SK-N-MC (cell line): Measurements from ENCODE around the gene TRAPPC4.
"Not testable (repeated sequence)": the region's sequence is repeated elsewhere in the genome, so short reads cannot be mapped to it uniquely, and the experiment has no call there.

ENCODE experiments used
- DNase-seq: peaks from one replicate; pipeline ENCODE4 v3.0.0-alpha.2; 2011; ENCODE audit warnings: low read depth, low spot score
- H3K27ac ChIP-seq: fragments of 200-600 bp; sonication (generic); 2 replicates; pipeline ENCODE4 v1.5.1; 2016; ENCODE audit warnings: mixed run types
- H3K36me3 ChIP-seq: fragments of 200-600 bp; sonication (generic); 2 replicates; pipeline ENCODE4 v1.6.1; 2017; ENCODE audit warnings: antibody characterized with exemption, low read length, mixed read lengths; ENCODE audit not compliant: insufficient read depth
- H3K4me3 ChIP-seq: fragments of 200-600 bp; sonication (generic); 2 replicates; pipeline ENCODE4 v1.5.1; 2016
- H3K9ac ChIP-seq: fragments of 200-600 bp; sonication (generic); 2 replicates; pipeline ENCODE4 v1.8.0; 2017; ENCODE audit warnings: mixed run types, mixed read lengths; ENCODE audit not compliant: insufficient read length
- H3K9me3 ChIP-seq: fragments of 200-600 bp; sonication (generic); 2 replicates; pipeline ENCODE4 v1.6.1; 2017; ENCODE audit warnings: low read depth, mild to moderate bottlenecking, antibody characterized with exemption, low read length, moderate library complexity, mixed read lengths
- EZH2 ChIP-seq: fragments of 200-600 bp; sonication (generic); IDR thresholded peaks from one replicate; pipeline ENCODE4 v1.6.1; 2017; ENCODE audit warnings: antibody characterized with exemption
- FOXP2 ChIP-seq: optimal IDR thresholded peaks from 2 replicates; pipeline ENCODE3; 2011; ENCODE audit warnings: mild to moderate bottlenecking, moderate library complexity; ENCODE audit not compliant: insufficient read depth; ENCODE audit errors: extremely low read length, control extremely low read depth
- POLR2AphosphoS5 ChIP-seq: IDR thresholded peaks from 2 replicates; pipeline ENCODE4 v1.6.1; 2012; ENCODE audit warnings: mild to moderate bottlenecking, low read depth, low read length, borderline replicate concordance

The TRAPPC4 gene

DNA sequence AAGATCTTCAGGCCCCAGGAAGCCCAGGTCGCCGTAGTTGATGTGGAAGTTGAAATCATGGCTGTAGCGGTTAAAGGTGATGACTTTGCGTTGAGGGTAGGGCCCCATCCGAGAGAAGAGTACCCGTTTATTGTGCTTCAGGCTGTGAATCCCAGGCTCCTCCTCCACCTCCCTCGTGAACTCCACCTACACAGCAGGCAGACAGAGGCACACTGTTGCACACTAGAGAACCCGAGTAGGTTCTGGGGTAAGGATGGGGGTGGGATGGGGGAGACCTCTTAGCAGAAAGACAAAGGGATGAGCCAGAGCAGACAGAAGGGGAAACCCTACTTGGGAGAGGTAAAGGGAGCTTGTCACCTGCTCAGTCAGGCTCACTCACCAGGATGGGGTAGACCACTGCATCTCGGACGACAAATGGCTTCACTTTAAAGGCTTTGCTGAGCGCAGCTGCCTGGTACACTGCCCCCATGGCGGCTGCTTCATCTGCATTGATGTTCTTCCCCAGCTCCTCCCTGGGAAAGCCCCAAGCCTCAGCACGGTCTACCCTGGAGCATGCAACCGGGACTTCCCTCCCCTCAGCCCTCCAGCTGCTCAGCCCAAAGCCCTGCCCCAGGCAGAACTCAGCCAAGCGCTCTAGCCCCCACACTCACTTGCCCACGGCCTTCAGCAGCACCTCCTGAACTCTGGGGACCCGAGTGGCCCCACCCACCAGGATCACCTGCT lies 33.0 kb downstream of the TRAPPC4 start:
- no peak for TF ChIP-seq EZH2
- Histone ChIP-seq H3K9ac (no peak overlapping the region), H3K36me3 (peaks cover 76% of the 10 kb centered on the region), H3K27ac (no peak overlapping the region), H3K4me3 (no peak overlapping the region), H3K9me3 (no peaks in the 10 kb centered on the region)
- no peak for DNase-seq

DNA sequence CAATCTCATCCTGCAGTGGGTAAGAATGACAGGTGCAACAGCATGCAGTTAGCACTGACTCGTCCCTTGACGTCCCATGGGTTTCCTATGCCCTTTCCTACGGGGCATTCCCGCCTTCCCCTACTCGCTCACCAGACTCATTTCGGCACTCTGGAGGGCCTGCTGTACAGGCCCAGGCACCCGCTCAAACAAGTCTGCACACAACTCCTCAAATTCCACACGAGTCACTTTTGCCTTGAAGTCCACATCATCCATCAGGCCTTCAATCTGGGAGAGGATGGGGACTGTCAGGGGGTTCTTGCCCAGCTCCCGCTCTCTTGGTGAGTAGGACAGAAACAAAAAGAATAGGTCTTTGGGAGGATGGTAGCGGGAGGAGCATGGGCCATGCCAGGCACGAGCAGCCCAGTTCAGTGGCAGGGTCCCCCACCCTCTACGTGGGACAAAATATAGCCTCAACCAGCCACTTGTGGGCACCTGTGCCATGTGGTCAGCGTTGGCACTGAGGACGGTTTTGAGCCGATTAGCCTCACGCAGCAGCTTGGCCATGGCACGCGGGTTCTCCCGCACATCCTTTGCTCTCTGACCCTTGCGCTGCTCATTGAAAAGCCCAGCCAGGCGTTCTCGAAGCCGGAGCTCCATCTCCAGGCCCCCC lies 33.7 kb downstream of the TRAPPC4 start:
- no peak overlapping the region for H3K27ac ChIP-seq
- DNase-seq: no peak
- no peak overlapping the region for H3K4me3 ChIP-seq
- no peaks in the 10 kb centered on the region for H3K9me3 ChIP-seq
- TF ChIP-seq FOXP2: no peak
- no peak for TF ChIP-seq POLR2AphosphoS5
- H3K9ac ChIP-seq: no peak overlapping the region
- H3K36me3 ChIP-seq: peaks cover 72% of the 10 kb centered on the region

DNA sequence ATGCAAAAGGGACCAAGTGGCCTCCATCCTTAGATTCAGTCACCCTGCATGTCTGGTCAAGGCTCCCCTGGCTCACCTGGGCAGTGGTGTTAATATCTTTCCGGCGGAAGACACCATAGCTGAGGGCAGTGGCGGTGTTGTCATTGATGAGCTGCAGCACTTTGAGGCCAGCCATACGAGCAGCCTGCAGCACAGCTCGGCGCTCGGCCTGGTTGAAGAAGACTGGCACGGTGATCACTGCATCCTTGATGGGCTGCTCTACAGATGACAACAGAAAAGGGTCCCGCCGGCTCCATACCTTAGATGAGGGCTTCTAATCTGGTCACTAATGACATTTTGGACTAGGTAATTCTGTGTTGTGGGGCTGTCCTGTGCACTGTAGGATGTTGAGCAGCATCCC lies 35.9 kb downstream of the TRAPPC4 start:
- H3K36me3 ChIP-seq: peaks cover 51% of the 10 kb centered on the region
- no peak overlapping the region for H3K4me3 ChIP-seq
- no peak for TF ChIP-seq POLR2AphosphoS5
- TF ChIP-seq FOXP2: no peak
- TF ChIP-seq EZH2: no peak

DNA sequence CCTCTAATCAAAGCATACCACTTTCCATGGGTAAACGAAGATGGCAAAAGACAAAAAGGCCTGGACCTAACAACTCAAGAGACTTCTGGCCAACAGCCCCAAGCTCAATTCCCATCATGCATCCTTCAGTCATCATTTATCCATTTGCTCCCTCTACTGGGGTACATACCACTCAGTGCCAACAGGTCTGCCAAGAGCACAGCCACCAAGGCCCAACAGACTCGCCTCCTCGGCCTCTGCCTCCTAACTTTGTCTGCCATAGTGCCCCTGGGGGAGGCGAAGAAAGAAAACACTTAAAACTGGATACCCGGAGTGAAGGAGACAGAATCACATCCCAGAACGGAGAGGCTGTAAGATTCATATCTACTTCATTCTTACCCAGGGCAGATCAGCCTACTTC lies 37.3 kb downstream of the TRAPPC4 start:
- DNase-seq: no peak
- no peak for TF ChIP-seq FOXP2
- Histone ChIP-seq H3K9me3 (no peaks in the 10 kb centered on the region), H3K27ac (no peak overlapping the region), H3K4me3 (peak overlapping the region; percentile 95), H3K36me3 (peaks cover 43% of the 10 kb centered on the region), H3K9ac (peak overlapping the region; percentile 91)

More for the DNA sequence above, 35.9 kb downstream of the TRAPPC4 start:
- no peak overlapping the region for H3K9ac ChIP-seq
- no peak for DNase-seq
- H3K9me3 ChIP-seq: no peaks in the 10 kb centered on the region
- no peak overlapping the region for H3K27ac ChIP-seq

DNA sequence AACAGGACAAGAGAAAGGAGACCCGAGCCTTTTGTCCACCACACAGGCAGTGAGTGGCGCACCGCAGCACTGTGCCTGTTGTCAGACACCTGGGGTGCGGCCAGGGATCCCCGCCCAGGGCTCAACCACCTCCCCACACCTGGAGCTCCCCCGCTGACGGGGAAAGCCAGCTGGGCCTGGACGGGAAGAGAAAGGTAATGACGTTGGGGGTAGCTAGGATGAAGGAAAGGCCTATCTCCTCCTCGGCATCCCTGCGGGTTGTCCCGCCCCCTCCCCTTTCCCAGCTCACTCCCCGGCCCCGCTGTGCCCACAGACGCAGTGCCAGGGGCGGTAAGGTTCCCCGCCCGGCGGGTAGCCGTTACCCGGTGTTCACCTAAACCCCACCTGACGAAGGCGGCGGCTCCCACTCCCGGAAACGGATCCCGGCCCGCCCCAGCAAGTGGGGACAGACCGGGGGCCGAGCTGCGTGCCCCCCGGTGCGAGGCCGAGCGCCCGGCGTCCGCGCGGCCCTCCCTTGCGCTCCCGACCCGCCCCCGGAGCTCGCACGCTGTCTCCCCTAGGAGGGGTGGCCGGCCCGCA lies 37.9 kb downstream of the TRAPPC4 start:
- no peak for DNase-seq
- no peaks in the 10 kb centered on the region for H3K9me3 ChIP-seq
- H3K36me3 ChIP-seq: peaks cover 37% of the 10 kb centered on the region
- peak overlapping the region; percentile 95 for H3K4me3 ChIP-seq
- TF ChIP-seq POLR2AphosphoS5 (no peak), EZH2 (no peak), FOXP2 (no peak)
- H3K9ac ChIP-seq: peak overlapping the region; percentile 91
- H3K27ac ChIP-seq: peak overlapping the region; percentile 64; the same call in 1 of the 2 replicates

DNA sequence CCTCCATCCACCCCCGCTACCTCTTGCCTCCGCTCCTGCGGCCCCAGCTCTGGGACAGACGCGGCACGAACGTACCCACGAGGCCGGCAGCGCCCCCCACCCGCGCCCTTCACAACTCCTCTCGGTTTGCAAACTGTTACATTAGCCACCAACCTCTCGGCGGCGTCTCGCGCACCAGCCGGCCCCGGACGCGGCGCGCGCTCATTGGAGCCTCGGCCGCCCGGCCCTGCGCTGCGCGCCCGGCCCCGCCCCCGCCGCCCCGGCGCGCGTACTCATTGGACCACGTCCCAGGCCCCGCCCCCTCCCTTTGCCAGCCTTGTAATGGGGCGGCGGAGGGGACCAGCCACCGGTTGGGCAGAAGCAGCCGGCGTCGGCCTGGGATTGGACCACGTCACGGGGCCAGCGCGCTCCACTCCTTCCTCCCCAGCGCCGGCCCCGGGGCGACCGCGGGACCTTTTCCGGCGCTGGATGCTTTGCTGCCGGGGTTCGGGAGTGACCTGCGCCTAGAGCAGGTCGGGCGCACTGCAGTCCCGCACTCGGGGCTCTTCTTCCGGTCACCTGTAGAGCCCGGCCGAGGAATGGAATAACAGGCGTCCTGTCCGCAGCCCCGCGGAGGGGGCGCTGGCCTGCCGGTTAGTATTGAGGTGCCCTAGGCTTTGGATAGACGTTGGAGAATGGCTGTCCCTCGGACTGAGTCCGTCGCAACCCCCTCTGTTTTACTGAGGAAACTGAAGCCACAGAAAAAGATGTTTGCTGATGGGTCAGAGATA lies 38.6 kb downstream of the TRAPPC4 start, which contains the start of gene HYOU1:
TSS of gene HYOU1 (minus strand) at position 206 of the 770 bp plus-strand sequence. CDS start 1,045 bp downstream, outside the sequence.
- Histone ChIP-seq H3K4me3 (peak within 1 kb of the TSS; percentile 95), H3K9ac (peak within 1 kb of the TSS; percentile 91), H3K27ac (peak within 1 kb of the TSS; percentile 64; the same call in 1 of the 2 replicates), H3K9me3 (no peaks in the 10 kb centered on the region), H3K36me3 (peaks cover 30% of the 10 kb centered on the region)
- peak; percentile 57 for DNase-seq
- TF ChIP-seq FOXP2 (no peak), POLR2AphosphoS5 (peak; percentile 80; the same call in 1 of the 2 replicates), EZH2 (no peak)

DNA sequence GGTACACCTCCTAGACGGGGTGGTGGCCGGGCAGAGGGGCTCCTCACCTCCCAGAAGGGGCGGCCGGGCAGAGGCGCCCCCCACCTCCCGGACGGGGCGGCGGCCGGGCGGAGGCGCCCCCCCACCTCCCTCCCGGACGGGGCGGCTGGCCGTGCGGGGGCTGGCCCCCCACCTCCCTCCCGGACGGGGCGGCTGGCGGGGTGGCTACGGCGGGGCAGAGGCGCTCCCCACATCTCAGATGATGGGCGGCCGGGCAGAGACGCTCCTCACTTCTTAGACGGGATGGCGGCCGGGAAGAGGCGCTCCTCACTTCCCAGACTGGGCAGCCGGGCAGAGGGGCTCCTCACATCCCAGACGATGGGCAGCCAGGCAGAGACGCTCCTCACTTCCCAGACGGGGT lies 40.6 kb downstream of the TRAPPC4 start:
- peaks cover 12% of the 10 kb centered on the region for H3K36me3 ChIP-seq
- not testable (repeated sequence) for DNase-seq, H3K9me3 ChIP-seq, H3K4me3 ChIP-seq, H3K27ac ChIP-seq, H3K9ac ChIP-seq

DNA sequence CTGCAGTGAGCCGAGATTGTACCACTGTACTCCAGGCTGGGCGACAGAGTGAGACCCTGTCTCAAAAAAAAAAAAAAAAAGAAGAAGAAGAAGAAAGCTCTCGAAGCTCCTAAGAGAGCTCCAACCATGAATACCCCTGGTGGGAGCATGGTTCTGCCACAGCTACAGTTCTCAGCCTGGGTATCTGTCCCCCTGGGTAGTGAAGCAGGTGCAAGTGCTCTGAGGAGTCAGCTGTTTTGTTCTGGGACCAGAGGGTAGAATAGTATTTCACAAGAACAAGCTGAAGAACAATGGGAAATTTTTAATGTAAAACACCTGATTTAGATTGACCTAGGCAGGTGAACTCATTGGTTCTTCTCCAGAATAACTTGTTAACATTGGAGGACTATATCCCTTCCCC lies 42.7 kb downstream of the TRAPPC4 start:
- Histone ChIP-seq H3K36me3 (no peaks in the 10 kb centered on the region), H3K27ac (no peak overlapping the region), H3K9me3 (no peaks in the 10 kb centered on the region), H3K4me3 (no peak overlapping the region), H3K9ac (no peak overlapping the region)
- no peak for TF ChIP-seq POLR2AphosphoS5
- TF ChIP-seq FOXP2: no peak
- TF ChIP-seq EZH2: no peak
- no peak for DNase-seq
